Uterus (tissue), 2 donors: ENCODE data around the gene COA1.

Experiments used
- POLR2A ChIP-seq, 2 donors: fragments of 450-650 bp; IDR thresholded peaks; one replicate each; pipeline ENCODE4 v1.6.1; 2016; ENCODE audit warnings: antibody characterized with exemption in 2 of 2, mild to moderate bottlenecking in 1 of 2, moderate library complexity in 1 of 2
- TF ChIP-seq, protein P1 (sequence below), 4 experiments: fragments of 200-600 bp in 2 of 4; fragments of 450-650 bp in 2 of 4; sonication (generic) in 2 of 4; IDR thresholded peaks; one replicate each; pipeline ENCODE4 v1.5.1; 2016 to 2019; ENCODE audit warnings: antibody characterized with exemption in 4 of 4, mild to moderate bottlenecking in 2 of 4, moderate library complexity in 1 of 4

DNA sequence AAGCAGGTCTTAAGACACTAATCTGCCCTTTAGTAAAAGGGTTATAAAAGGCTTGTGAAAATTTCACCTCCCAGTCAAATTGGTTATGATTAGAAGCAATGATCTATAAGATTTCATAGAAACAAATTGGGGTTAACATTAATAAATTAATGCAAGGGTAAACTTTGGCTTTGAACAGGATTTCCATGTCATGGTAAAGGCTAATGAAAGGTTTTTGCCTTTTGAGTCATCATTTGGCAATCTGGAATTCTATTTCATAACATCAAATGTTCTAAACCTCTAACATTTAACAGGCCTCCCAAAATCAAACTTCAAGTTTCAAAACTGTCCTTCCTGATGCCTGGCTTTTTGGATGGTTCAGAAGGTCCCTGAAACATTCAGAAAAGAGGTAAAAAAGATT lies 62.4 kb downstream of the COA1 start:
- TF ChIP-seq, protein P1, sequence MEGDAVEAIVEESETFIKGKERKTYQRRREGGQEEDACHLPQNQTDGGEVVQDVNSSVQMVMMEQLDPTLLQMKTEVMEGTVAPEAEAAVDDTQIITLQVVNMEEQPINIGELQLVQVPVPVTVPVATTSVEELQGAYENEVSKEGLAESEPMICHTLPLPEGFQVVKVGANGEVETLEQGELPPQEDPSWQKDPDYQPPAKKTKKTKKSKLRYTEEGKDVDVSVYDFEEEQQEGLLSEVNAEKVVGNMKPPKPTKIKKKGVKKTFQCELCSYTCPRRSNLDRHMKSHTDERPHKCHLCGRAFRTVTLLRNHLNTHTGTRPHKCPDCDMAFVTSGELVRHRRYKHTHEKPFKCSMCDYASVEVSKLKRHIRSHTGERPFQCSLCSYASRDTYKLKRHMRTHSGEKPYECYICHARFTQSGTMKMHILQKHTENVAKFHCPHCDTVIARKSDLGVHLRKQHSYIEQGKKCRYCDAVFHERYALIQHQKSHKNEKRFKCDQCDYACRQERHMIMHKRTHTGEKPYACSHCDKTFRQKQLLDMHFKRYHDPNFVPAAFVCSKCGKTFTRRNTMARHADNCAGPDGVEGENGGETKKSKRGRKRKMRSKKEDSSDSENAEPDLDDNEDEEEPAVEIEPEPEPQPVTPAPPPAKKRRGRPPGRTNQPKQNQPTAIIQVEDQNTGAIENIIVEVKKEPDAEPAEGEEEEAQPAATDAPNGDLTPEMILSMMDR (IDR thresholded peaks at IDR 0.05), result no peak
- TF ChIP-seq POLR2A (IDR thresholded peaks at IDR 0.05), result no peak
